ENCODE measurements around the gene LMTK3.
A peak's percentile ranks its signal among the peaks of the same experiment; 100 is the strongest.

LMTK3 gene

GRCh38 chr19:48508729-48509411 is 2.8 kb downstream of the LMTK3 start:
- no peak for DNase-seq (ENCODE audit: low read depth in 2 of 2)

- no peak for DNase-seq (ENCODE audit: low read depth in 2 of 2)
These were observed 3.7 kb downstream of the LMTK3 start for GRCh38 chr19:48507911-48508439.

DNA sequence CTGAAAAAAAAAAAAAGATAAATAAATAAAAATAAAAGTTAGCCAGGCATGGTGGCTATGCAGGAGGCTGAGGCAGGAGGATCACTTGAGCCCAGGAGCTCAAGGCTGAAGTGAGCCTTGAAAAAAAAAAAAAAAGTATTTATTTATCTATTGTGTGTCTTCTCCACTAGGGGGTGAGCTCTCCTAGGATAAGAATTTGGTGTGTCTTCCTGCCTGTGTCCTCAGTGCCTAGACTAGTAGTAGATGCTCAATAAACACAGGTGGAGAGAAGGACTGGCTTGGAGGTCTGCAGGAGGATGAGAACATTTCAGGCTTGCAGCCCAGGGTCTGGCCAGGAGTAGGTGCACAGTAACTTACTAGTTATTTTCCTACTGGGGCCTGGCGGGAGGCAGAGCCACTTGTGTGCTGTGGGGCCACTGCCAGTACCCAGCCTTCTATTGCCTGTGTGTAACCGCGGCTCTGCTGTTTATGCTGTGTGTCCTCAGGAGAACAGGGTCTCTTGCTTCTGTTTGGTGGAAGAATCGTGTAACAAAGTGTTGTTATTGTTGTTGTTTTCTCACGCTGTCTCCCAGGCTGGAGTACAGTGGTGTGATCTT is 5.4 kb downstream of the LMTK3 start:
- DNase-seq (ENCODE audit: low read depth in 2 of 2) = no peak

DNA sequence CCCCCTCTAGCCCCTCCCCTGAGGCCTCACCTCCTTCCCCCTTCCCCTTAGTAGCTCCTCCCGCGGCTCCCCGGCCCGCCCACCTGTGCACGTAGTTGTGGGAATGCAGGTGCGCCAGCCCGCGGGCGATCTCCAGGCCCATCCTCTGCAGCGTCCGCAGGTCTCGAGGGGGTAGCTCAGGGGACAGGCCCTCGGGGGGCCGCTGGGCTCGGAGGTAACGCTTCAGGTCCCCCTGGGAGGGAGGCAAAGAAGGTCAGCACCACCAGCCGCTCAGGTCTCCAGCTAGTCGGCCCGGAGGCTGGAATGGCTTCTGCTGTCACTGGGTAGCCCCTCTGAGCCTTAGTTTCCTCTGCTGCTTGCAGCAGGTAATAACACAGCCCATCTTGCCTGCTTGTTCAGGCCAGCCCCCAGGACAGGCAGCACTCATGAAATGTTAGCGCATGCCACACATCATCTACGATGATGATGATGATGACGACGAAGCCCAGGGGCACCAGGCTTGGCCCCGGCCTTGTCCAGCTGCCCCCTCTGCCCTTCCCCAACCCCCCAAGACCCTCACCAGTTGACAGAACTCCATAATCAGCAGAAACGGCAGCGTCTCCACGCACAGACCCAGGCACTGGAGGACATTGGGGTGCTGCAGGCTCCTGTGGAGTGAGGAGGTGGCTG is 9.2 kb downstream of the LMTK3 start:
- DNase-seq (ENCODE audit: low read depth in 2 of 2) = peak in 1 of 2 donors; percentile 40

DNA sequence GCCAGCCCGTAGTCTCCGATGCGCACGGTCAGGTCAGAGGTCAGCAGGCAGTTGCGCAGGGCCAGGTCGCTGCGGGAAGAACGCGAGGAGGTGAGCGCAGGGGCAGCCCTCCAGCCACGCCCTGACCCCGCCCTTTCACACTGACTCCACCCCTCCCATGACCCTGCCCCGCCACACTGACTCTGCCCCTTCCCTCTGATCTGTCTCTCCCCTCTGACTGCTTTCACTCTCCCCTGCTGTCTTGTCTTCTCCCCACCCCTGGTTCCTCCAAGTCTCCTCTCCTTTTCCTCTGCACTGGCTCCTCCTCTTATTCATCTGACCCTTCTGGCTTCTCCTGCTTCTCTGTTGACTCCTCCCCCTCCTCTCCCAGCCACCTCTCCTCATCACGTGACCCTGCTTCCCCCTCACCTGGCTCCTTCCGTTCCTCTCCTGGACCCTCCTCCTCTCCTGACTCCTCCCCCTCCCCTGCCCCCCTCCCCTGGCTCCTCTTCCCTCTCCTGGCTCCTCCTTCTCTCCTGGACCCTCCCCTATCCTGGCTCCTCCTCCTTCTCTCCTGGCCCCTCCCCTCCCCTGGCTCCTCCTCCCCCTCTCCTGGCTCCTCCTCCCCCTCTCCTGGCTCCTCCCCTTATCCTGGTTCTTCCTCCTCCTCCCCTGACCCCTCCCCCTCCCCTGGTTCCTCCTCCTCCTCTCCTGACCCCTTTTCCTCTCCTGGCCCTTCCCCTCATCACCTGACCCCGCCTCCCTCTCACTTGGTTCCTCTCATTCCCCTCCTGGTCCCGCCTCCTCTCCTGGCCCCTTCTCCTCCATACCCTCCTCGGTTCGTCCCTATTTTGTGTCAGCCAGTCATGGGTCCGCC is 9.9 kb downstream of the LMTK3 start:
- no peak for DNase-seq (ENCODE audit: low read depth in 2 of 2)

DNA sequence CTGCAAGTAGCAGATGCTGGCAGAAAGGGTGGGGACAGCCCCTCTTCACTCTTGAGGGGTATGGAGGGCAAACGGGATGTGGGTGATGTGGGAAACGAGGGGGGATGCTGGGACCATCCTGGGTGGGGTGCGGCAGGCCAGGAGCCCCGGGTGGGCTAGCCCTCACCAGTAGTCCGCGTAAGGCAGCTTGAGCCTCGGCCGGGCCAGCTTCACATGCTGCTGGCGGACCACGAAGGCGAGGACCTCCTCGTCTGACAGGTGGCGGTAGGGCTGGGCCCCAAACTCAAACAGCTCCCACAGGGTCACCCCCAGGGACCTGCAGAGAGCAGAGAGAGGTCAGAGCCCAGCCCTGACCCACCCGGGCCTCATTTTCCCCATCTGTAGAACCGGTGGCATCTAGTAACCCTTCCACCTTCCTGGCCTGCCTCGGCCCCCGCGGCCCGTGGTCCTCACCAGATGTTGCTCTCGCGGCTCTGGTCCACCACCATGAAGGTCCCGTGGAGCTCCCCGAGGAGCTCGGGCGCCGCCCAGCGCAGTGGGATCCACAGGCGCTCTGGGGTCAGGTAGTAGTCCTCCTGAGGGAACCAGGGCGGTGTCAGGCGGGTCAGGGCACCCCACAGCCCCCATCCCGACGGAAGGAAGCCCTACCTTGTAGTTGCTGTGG is 10.7 kb downstream of the LMTK3 start:
- DNase-seq (ENCODE audit: low read depth in 2 of 2) = no peak

- no peak for DNase-seq (ENCODE audit: low read depth in 2 of 2)
These were observed 12.1 kb downstream of the LMTK3 start for GRCh38 chr19:48499316-48500090.

GRCh38 chr19:48498595-48499311 is 12.9 kb downstream of the LMTK3 start:
- no peak for DNase-seq (ENCODE audit: low read depth in 2 of 2)

DNA sequence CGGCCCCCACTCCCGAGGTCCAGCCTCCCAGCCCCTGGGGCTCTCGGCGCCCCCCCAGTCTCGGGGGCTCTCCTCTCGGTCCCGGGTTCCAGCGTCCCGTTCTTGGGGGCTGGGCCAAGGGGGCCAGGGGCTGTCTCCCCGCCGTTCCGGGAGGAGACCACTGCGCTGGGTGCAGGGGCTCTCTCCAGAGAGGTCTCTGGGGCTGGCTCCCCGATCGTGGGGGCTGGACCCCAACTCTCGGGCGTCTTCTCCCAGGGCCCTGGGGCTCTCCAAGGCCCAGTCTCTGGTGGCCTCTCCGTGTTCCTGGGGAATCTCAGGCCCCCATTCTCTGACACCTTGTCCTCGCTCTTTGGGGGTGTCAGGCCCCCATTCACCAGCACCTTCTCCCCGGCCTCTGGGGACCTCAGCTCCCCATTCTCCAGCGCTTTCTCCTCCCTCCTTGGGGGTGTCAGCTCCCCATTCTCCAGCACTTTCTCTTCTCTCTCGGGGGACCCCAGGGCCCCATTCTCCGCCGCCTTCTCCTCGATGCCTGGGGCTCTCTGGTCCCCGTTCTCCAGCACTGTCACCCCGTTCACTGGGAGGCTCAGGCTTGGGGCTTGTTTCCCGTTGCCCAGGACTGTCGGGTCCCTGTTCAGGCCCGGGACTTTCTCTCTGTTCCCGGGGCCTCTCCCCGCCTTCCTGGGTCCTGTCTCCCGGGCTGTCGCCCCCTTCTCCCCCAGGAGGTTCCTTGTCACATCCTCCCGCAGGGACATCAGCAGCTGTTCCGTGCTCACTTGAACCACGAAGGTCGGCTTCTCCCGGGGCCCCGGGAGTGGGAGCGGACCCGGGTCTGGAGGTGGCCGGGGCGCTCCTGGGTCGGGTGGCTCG is 13.7 kb downstream of the LMTK3 start:
- no peak for DNase-seq (ENCODE audit: low read depth in 2 of 2)

- DNase-seq (ENCODE audit: low read depth in 2 of 2) = no peak
These were observed 14.5 kb downstream of the LMTK3 start for GRCh38 chr19:48496959-48497727.

DNA sequence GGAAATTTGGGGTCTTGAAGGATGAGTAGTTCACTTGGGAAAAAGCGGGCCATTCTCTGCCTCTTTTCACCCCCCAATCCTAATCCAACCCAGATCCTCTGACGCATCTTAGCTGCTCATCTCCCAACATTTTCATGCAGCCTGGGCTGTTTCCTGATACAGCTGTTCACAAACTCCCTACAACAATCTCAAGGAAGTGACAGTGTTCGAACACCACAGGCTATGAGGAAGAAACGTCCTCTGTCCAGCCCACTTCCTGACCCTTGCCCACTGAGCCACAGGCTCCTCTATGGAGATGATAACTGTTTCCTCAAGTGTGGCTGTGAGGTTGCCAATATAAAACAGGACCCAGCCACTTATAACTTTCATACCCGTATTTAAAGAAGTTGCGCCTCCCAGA is 16.2 kb downstream of the LMTK3 start:
- no peak for DNase-seq (ENCODE audit: low read depth in 2 of 2)

- DNase-seq (ENCODE audit: low read depth in 2 of 2) = no peak
These were observed 17.8 kb downstream of the LMTK3 start for GRCh38 chr19:48493718-48494401.

DNA sequence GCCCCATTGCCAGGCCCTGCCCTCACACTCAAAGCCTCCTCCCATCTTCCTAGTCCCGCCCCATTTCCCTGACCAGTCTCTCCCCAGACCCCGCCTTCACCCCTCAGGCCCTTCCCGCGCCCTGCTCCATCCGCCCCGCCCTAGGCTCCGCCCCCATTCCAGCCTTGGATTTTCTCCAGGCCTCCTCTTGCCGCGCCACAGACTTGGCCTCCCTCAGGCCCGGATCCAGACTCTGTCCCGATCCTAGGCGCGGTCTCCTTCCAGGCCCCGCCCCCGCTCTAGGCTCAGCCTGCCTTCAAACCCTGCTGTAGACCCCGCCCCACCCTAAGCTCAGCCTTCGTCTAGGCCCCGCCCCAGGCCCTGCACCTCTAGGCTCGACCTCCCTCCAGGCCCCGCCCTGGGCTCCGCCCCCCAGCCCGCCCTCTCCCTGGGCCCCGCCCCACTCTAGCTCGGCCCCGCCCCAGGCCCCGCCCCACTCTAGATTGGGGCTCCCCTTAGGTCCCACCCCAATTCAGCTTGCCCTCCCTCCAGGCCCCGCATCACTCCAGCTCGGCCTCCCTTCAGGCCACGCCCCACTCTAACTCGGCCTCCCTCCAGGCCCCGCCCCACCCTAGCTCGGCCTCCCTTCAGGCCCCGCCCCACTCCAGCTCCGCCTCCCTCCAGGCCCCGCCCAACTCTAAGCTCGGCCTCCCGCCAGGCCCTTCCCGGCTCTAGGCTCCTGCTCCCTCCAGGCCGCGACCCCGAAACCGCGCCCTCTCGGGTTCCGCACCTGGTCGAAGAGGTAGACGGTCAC is 18.5 kb downstream of the LMTK3 start:
- peak; percentile 62 to 69 for DNase-seq (ENCODE audit: low read depth in 2 of 2)

DNA sequence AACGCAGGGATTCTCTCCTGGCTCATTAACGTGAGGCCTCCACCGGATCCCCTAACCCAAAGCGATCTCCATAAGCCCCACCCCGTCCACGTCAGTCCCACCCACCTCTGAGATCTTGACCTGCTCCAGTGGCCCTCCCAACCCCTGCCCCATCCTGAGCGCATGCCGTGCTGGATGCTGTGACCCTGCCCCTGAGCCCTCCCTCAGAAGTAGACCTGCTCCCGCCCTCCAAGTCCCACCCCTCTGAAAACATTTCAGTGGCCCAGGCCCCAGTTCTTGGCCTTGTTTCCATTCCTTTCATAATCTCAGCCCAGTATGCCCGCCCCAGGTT is 19.9 kb downstream of the LMTK3 start:
- DNase-seq (ENCODE audit: low read depth in 2 of 2) = no peak

GRCh38 chr19:48490981-48491792 is 20.4 kb downstream of the LMTK3 start:
- DNase-seq (ENCODE audit: low read depth in 2 of 2) = peak; percentile 43 to 61

DNA sequence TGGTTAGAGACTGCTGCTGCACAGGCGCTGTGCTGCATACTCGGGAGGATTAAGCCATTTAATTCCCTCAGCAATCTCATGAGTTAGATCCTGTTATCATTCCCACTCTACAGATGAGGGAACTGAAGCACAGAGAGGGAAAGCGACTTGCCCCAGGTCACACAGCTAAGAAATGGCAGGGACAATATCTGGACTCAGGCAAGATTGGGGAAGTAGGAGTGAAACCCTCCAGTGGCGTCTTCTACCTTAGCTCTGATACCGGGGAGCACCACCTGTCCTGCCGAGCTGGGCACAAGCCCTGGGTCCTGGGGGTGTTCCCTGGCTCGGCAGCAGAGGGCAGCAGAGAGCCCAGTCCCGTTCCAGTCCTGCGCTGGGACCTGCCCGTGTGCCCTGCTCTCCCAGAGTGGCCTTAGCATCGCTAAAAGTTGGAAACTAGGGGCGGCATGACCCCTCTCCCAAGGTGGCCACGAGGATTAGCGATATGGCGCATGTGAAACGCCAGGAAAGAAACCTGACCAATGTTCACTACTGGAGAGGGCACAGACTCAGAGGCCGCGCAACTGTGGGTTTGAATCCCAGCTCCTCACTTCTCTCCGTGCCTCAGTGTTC is 21.9 kb downstream of the LMTK3 start:
- peak; percentile 51 to 60 for DNase-seq (ENCODE audit: low read depth in 2 of 2)
